SK-N-MC (cell line): ENCODE results near the gene PPP1R7.

Experiments used
- DNase-seq: peaks from one replicate; pipeline ENCODE4 v3.0.0-alpha.2; 2011; ENCODE audit warnings: low read depth, low spot score
- H3K27ac ChIP-seq: fragments of 200-600 bp; sonication (generic); 2 replicates; pipeline ENCODE4 v1.5.1; 2016; ENCODE audit warnings: mixed run types
- H3K36me3 ChIP-seq: fragments of 200-600 bp; sonication (generic); 2 replicates; pipeline ENCODE4 v1.6.1; 2017; ENCODE audit warnings: antibody characterized with exemption, low read length, mixed read lengths; ENCODE audit not compliant: insufficient read depth
- H3K4me3 ChIP-seq: fragments of 200-600 bp; sonication (generic); 2 replicates; pipeline ENCODE4 v1.5.1; 2016
- H3K9ac ChIP-seq: fragments of 200-600 bp; sonication (generic); 2 replicates; pipeline ENCODE4 v1.8.0; 2017; ENCODE audit warnings: mixed run types, mixed read lengths; ENCODE audit not compliant: insufficient read length
- H3K9me3 ChIP-seq: fragments of 200-600 bp; sonication (generic); 2 replicates; pipeline ENCODE4 v1.6.1; 2017; ENCODE audit warnings: low read depth, mild to moderate bottlenecking, antibody characterized with exemption, low read length, moderate library complexity, mixed read lengths
- EZH2 ChIP-seq: fragments of 200-600 bp; sonication (generic); IDR thresholded peaks from one replicate; pipeline ENCODE4 v1.6.1; 2017; ENCODE audit warnings: antibody characterized with exemption
- FOXP2 ChIP-seq: optimal IDR thresholded peaks from 2 replicates; pipeline ENCODE3; 2011; ENCODE audit warnings: mild to moderate bottlenecking, moderate library complexity; ENCODE audit not compliant: insufficient read depth; ENCODE audit errors: extremely low read length, control extremely low read depth
- POLR2AphosphoS5 ChIP-seq: IDR thresholded peaks from 2 replicates; pipeline ENCODE4 v1.6.1; 2012; ENCODE audit warnings: mild to moderate bottlenecking, low read depth, low read length, borderline replicate concordance

Gene PPP1R7

DNA sequence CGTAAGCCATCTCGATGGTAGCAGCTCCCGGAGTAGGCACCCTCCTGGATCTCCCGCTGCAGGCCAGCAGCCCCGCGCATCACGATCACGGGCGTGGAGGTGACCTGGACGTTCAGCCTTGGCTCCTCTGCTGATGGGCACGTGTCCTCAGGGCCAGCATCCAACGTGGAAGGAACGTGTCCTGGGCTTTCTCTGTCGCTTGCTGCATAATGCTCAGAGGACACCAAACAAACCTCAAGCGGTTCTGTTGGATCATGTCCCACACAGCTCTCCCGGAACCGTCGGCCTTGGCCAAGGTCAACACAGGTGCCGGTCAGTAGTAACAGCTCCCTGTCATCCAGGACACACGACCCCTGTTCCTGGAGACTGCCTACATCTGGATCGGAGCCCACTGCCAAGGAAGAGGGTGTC, 24.1 kb upstream of the PPP1R7 start:
- H3K9me3 ChIP-seq, result no peaks in the 10 kb centered on the region
- H3K36me3 ChIP-seq, result peaks cover 17% of the 10 kb centered on the region
- TF ChIP-seq POLR2AphosphoS5, result no peak
- no peak for TF ChIP-seq FOXP2
- no peak for TF ChIP-seq EZH2
- H3K27ac ChIP-seq, result no peak overlapping the region
- DNase-seq, result no peak
- H3K9ac ChIP-seq, result no peak overlapping the region
- no peak overlapping the region for H3K4me3 ChIP-seq

DNA sequence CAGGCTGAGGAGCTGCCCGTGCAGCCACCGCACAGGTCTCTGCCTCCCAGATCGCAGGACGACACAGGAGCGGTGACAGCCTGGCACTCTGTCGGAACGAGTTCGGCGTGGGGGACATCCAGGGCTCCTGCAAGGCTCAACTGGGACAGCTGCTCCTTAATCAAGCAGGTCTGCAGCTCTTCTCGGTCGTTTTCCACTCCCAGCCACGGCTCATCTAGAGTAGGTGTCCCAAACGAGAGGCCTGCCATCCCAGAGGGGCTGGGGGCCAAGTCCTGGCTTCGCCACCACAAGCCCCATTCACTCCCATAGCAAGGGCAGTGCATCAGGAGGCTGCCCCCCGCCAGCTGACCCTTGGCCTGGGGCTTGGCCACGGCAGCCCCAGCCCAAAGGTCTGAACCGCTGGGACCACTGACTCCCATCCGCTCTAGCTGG, 23.5 kb upstream of the PPP1R7 start:
- H3K4me3 ChIP-seq, result no peak overlapping the region
- no peak overlapping the region for H3K27ac ChIP-seq
- H3K9me3 ChIP-seq, result no peaks in the 10 kb centered on the region
- peaks cover 21% of the 10 kb centered on the region; the same call in 1 of the 2 replicates for H3K36me3 ChIP-seq
- no peak overlapping the region for H3K9ac ChIP-seq
- no peak for DNase-seq
- TF ChIP-seq POLR2AphosphoS5 (no peak), EZH2 (no peak), FOXP2 (no peak)

DNA sequence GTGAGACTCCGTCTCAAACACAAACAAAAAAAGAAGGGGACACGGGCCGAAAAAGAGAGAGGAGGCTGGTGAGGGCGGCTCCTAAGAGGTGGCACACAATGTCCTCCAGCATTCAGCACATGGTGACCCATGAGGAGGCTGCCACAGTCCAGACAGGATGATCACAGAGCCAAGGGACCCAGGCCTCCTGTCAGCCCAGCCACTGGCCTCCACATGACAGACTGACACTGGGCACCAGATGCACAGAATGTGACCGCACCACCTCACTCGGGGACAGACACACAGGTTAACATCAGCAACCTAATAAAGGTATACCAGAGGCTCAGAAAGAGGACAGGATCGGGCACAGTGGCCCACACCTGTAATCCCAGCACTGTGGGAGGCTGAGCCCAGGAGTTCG, 22.0 kb upstream of the PPP1R7 start:
- Histone ChIP-seq H3K9ac (no peak overlapping the region), H3K27ac (no peak overlapping the region), H3K9me3 (no peaks in the 10 kb centered on the region), H3K4me3 (no peak overlapping the region), H3K36me3 (peaks cover 21% of the 10 kb centered on the region; the same call in 1 of the 2 replicates)
- TF ChIP-seq POLR2AphosphoS5, result no peak
- TF ChIP-seq EZH2, result no peak
- no peak for TF ChIP-seq FOXP2
- DNase-seq, result no peak

DNA sequence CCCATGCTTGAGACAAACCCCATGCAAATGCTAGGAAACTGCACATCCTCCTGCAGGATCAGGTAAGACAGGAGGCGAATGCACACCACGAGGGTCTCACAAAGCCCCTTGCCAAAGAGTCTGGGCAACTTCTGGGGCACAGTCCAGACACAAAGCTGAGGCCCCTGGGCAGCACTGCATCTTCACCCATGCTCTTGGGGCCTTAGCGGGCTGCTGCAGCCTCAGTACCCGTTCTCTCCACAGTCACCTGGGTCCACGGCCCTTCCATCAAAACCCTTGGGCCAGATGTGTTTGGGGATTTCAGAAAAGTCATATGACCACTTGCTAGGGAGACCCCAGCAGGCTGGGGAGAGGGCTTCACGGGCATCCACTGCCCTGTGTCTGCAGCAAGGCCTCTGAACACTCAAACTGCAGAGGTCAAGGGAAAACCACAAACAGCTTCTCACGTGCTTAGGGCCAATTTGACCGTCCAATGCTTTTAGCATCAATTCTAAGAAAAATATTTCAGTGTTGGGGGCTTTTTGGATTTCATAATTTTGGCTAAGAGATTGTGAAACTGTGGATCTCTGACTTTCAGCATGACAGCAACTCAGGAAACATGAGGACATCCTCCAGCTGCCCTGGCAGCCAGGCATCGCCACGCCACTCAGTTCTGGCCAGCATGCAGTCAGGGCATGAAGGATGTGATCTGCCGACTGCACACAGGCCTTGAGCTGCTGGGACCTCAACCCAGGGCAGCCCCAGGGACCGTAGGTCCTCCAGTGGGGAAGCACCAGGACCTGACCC, 21.0 kb upstream of the PPP1R7 start:
- no peak overlapping the region for H3K9ac ChIP-seq
- no peak for DNase-seq
- no peaks in the 10 kb centered on the region for H3K9me3 ChIP-seq
- peaks cover 18% of the 10 kb centered on the region; the same call in 1 of the 2 replicates for H3K36me3 ChIP-seq
- H3K27ac ChIP-seq, result no peak overlapping the region
- TF ChIP-seq EZH2 (no peak), POLR2AphosphoS5 (no peak), FOXP2 (no peak)
- no peak overlapping the region for H3K4me3 ChIP-seq

DNA sequence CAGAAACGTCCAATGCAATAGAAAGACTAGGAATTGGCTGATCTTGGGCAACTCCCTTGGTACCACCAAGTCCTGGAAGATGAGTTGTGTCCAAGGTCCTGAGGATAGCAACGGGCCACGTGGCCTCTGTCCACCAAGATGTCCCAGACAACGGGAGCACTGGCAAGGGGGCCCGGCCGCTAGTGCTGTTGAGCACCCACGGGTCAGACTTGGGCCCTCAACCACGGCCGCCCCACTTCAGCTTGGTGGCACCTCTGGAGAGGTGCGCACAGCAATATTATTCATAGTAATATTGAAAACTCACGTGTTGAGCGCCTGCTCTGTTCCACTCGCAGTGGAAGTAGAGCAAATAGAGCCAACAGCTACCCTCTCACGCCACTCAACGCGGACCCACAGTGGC, 20.0 kb upstream of the PPP1R7 start:
- DNase-seq, result no peak
- peaks cover 21% of the 10 kb centered on the region; the same call in 1 of the 2 replicates for H3K36me3 ChIP-seq
- H3K27ac ChIP-seq, result peak overlapping the region; percentile 70
- no peaks in the 10 kb centered on the region for H3K9me3 ChIP-seq
- no peak overlapping the region for H3K4me3 ChIP-seq
- no peak for TF ChIP-seq POLR2AphosphoS5
- no peak for TF ChIP-seq EZH2
- no peak for TF ChIP-seq FOXP2
- no peak overlapping the region for H3K9ac ChIP-seq

DNA sequence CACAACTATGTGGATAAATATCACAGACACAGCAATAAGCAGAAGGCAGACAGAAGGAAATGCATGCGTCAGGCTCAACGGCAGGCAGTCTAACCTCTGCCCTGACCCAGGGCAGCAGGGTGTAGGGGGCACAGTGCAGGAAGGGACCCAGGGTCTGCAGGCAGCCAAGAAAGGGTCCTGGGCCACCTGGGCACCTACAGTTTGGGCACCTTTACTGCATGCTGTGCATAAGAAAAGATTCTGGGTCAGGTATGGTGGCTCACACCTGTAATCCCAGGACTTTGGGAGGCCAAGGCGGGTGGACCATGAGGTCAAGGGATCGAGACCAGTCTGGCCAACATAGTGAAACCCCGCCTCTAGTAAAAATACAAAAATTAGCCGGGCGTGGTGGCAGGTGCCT, 18.7 kb upstream of the PPP1R7 start:
- Histone ChIP-seq H3K9ac (no peak overlapping the region), H3K36me3 (peaks cover 27% of the 10 kb centered on the region; the same call in 1 of the 2 replicates), H3K4me3 (no peak overlapping the region), H3K27ac (no peak overlapping the region), H3K9me3 (no peaks in the 10 kb centered on the region)
- no peak for TF ChIP-seq POLR2AphosphoS5
- TF ChIP-seq FOXP2, result no peak
- no peak for TF ChIP-seq EZH2
- DNase-seq, result no peak

DNA sequence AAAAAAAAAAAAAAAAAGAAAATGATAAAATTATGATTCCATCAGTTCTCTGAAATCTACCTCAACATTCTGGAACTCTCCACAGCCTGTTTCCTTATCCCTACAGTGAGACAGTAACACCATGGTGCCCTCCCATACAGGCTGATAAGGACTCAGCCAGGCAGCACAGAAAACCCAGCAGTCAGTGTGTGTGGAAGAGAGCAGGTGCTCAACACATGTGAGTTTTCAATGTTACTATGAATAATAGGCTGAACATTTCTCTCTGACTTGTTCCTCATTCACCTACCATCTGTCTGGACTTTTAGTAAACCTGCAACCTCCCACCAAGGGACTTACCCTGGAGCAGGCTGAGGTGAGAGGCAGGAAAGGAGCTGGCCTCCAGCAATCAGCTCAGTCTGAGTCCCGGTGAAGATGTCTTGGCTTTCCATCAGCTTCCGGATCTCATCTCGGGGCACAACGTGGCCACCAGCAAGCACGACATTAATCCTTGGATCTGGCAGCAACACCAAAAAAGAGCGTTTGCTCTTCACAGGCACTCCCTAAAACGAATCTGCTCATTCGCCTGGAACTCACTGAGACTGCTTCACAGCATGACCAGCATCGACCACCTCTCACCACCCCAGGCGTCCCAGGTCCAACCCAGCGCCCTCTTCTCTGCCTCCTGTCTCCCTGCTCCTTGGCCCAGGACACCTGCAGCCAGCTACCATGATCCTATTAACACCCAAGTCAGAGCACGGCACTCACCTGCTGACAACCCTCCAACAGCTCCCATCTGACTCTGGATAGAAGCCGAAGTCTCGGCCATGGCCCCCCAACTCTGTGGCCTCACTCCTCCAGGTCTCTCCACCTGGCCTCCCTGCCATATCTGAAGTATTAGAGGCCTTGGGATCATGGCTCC, 17.5 kb upstream of the PPP1R7 start:
- Histone ChIP-seq H3K9ac (no peak overlapping the region), H3K36me3 (peaks cover 31% of the 10 kb centered on the region; the same call in 1 of the 2 replicates), H3K27ac (no peak overlapping the region), H3K9me3 (no peaks in the 10 kb centered on the region), H3K4me3 (no peak overlapping the region)
- TF ChIP-seq FOXP2 (no peak), POLR2AphosphoS5 (no peak), EZH2 (no peak)
- DNase-seq, result no peak

DNA sequence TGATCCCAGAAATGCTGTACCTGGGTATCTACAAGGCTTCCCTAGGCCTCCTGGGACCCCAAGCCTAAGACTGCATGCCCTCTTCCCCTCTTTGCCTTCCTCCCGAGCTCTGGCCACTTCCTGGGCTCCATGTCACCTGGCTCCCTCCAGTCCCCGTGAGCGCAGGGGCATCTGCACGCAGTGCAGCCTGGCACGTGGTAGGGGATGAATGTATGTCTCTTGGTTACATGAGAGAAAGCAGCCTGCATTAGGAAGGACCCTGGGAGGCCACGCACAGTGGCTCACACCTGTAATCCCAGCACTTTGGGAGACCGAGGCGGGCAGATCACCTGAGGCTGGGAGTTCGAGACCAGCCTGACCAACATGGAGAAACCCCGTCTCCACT, 16.8 kb upstream of the PPP1R7 start:
- no peak for TF ChIP-seq FOXP2
- no peak for TF ChIP-seq POLR2AphosphoS5
- TF ChIP-seq EZH2, result no peak
- Histone ChIP-seq H3K4me3 (no peak overlapping the region), H3K27ac (no peak overlapping the region), H3K9ac (no peak overlapping the region), H3K9me3 (no peaks in the 10 kb centered on the region), H3K36me3 (peaks cover 31% of the 10 kb centered on the region; the same call in 1 of the 2 replicates)
- DNase-seq, result no peak
